Activated CD8-positive, alpha-beta T cell treated with anti-CD3 and anti-CD28 coated beads, Interleukin-2, amount 10 ng/mL, durations not matched to agents 7 days and 5 days (primary cell): Measurements from ENCODE around the gene GYG1. TPM values are rescaled to one million over a fixed set of nuclear protein-coding genes. Genes with fewer than 3 reads are reported as not detected.
"Not testable (repeated sequence)": the region's sequence is repeated elsewhere in the genome, so short reads cannot be mapped to it uniquely, and the experiment has no call there.

ENCODE experiments used
- ATAC-seq: fragments of 150-1000 bp; cut with Tn5 transposase; one replicate; pipeline ENCODE4 v1.10.0; 2021; ENCODE audit warnings: moderate library complexity
- CTCF ChIA-PET: fragments of 350-600 bp; sonication (Branson Sonifier 250); formaldehyde crosslinking; loops from one replicate; lab custom pipeline; 2021; ENCODE audit warnings: antibody characterized with exemption; lab: Charles Lee
- POLR2A ChIA-PET: fragments of 350-600 bp; sonication (Branson Sonifier 250); formaldehyde crosslinking; loops from one replicate; lab custom pipeline; 2021; ENCODE audit warnings: antibody characterized with exemption; lab: Charles Lee
- DNase-seq: peaks from one replicate; pipeline ENCODE4 v3.0.0-alpha.2; 2020
- H3K27ac Mint-ChIP-seq: one replicate; pipeline ENCODE4 v1.8.0; 2021; ENCODE audit warnings: mild to moderate bottlenecking, mixed read lengths
- H3K27me3 Mint-ChIP-seq: one replicate; pipeline ENCODE4 v1.8.0; 2021; ENCODE audit warnings: low read depth, mixed read lengths
- H3K36me3 Mint-ChIP-seq: one replicate; pipeline ENCODE4 v1.8.0; 2021; ENCODE audit warnings: low read depth, mixed read lengths
- H3K4me1 Mint-ChIP-seq: one replicate; pipeline ENCODE4 v1.8.0; 2021; ENCODE audit warnings: low read depth, mixed read lengths
- H3K4me3 Mint-ChIP-seq: one replicate; pipeline ENCODE4 v1.8.0; 2021; ENCODE audit warnings: mild to moderate bottlenecking, mixed read lengths
- H3K9me3 Mint-ChIP-seq: one replicate; pipeline ENCODE4 v1.8.0; 2022; ENCODE audit warnings: mixed read lengths; ENCODE audit not compliant: insufficient read depth
- total RNA-seq, 2 experiments: library from RNA; stranded (reverse); gene quantifications; one replicate each; pipeline ENCODE4 v1.2.3, GENCODE V29; 2021

GYG1 gene
- total RNA-seq, 2 experiments from 2014 or later, result 46.9 to 54.0 TPM

DNA sequence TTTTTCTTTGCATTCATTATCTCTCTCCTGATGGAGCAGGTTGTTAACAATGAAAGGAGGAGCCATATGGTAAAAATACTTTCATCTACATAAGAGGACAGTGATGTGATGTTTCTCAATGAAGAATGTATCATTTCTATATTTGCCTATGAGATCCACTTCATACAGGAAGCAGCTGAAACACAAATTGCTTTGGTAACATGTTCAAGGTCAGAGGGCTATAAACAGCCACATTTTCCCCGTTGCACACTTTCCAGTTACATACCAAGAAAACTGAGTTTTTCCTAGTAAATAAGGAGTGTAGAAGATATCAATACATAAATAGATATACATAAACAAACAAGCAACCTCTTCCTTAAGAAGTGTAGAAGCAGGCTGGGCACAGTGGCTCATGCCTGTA, 32.6 kb upstream of the GYG1 start:
- POLR2A ChIA-PET, result no interaction called here
- Mint-ChIP-seq H3K4me3 (no peak overlapping the region), H3K27ac (no peak overlapping the region), H3K4me1 (peaks cover 9% of the 10 kb centered on the region), H3K27me3 (peaks cover 28% of the 10 kb centered on the region), H3K36me3 (no peaks in the 10 kb centered on the region), H3K9me3 (no peaks in the 10 kb centered on the region)
- no peak for ATAC-seq
- CTCF ChIA-PET, result interaction anchor here (1.9 kb wide), 1 partner anchor 162 kb away, joined by 11 read pairs; no protein-coding TSS in a partner anchor
- DNase-seq, result no peak

DNA sequence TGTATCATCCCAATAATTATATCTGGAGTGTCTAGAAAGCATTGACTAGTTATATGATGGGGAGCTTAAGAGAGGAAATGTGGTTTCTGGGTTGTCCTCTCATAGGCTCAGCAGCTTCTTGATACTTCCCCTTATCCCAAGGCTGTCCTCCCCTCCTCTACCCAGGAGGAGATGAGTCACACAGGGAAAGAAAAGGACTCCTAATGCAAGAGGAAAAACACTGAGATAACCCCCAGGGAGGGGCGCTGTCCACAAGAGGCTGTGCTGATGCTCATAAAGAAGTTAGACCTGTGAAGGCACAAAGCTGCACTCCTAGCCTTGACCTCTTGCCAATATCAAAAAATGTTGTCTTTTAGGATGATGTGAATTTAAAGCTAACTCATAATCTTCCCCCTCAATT, 28.8 kb upstream of the GYG1 start:
- DNase-seq, result no peak
- Mint-ChIP-seq H3K4me3 (no peak overlapping the region), H3K36me3 (no peaks in the 10 kb centered on the region), H3K4me1 (peaks cover 3% of the 10 kb centered on the region), H3K9me3 (no peaks in the 10 kb centered on the region), H3K27me3 (peaks cover 23% of the 10 kb centered on the region), H3K27ac (no peak overlapping the region)
- POLR2A ChIA-PET, result interaction anchor here (1.6 kb wide), 1 partner anchor 28 kb away, joined by 6 read pairs; the partner anchor contains the start of gene GYG1
- CTCF ChIA-PET, result interaction anchor here (0.9 to 1.3 kb wide), 4 partner anchors 11 to 309 kb away, joined by 3 to 4 read pairs (median 4); no protein-coding TSS in a partner anchor
- no peak for ATAC-seq

DNA sequence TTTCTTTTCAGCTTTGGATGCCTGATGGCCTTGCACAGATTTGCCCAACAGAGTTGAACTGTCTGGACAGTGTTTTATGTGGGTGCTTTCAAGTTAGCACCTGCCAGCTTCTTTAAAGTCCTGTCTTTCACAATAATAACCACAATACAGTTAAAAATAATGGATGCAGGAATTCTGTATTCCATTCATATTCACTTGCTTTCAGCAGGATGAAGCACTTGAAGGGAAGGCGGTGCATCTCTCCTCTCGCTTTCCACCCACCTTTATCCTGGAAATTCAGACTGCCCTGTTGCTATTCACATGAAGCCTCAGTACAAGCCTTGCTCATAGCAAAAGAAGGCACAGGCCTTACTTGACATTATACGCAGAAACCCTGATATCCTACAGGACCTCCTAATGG, 26.5 kb upstream of the GYG1 start:
- no peak overlapping the region for H3K4me3 Mint-ChIP-seq
- peaks cover 18% of the 10 kb centered on the region for H3K27me3 Mint-ChIP-seq
- H3K9me3 Mint-ChIP-seq, result no peaks in the 10 kb centered on the region
- no peaks in the 10 kb centered on the region for H3K4me1 Mint-ChIP-seq
- POLR2A ChIA-PET, result no interaction called here
- no peaks in the 10 kb centered on the region for H3K36me3 Mint-ChIP-seq
- DNase-seq (no peak), ATAC-seq (no peak)
- CTCF ChIA-PET, result interaction anchor here (2.0 kb wide), 1 partner anchor 11 kb away, joined by 4 read pairs; no protein-coding TSS in a partner anchor
- H3K27ac Mint-ChIP-seq, result no peak overlapping the region

DNA sequence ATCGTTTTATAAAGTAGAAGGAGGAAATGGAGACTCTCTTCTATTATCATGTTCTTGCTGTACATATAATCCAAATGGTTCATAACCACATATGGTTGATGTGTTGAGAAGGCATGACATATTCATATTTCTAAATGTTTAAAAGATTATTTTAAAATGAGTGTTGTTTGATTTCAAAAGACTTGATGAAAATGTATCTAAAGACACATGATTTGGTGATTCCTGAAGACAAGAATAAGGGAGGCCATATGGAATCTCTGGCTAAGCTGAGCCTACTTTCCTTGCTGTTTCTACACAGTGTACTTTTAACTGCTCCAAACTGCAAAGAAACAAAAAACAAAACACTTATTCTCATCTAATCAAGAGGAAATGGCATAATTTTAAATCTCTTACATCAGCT, 23.0 kb upstream of the GYG1 start:
- no peaks in the 10 kb centered on the region for H3K36me3 Mint-ChIP-seq
- ChIA-PET CTCF (interaction anchor here (0.8 kb wide), 1 partner anchor 13 kb away, joined by 3 read pairs; no protein-coding TSS in a partner anchor), POLR2A (no interaction called here)
- peaks cover 5% of the 10 kb centered on the region for H3K27me3 Mint-ChIP-seq
- no peak overlapping the region for H3K4me3 Mint-ChIP-seq
- ATAC-seq (no peak), DNase-seq (no peak)
- H3K4me1 Mint-ChIP-seq, result no peaks in the 10 kb centered on the region
- no peaks in the 10 kb centered on the region for H3K9me3 Mint-ChIP-seq
- H3K27ac Mint-ChIP-seq, result no peak overlapping the region

GRCh38 chr3:148970271-148970670, 21.1 kb upstream of the GYG1 start:
- Mint-ChIP-seq H3K4me1 (peaks cover 4% of the 10 kb centered on the region), H3K36me3 (no peaks in the 10 kb centered on the region), H3K27ac (no peak overlapping the region), H3K9me3 (no peaks in the 10 kb centered on the region), H3K27me3 (no peaks in the 10 kb centered on the region), H3K4me3 (no peak overlapping the region)
- ChIA-PET POLR2A (interaction anchor here (0.7 kb wide), 2 partner anchors 13 to 165 kb away, joined by 3 to 4 read pairs; no protein-coding TSS in a partner anchor), CTCF (interaction anchor here (0.5 to 1.2 kb wide), 3 partner anchors 10 to 374 kb away, joined by 3 to 4 read pairs (median 3); no protein-coding TSS in a partner anchor)
- ATAC-seq (no peak), DNase-seq (no peak)

- Mint-ChIP-seq H3K36me3 (no peaks in the 10 kb centered on the region), H3K4me1 (peaks cover 4% of the 10 kb centered on the region), H3K27ac (no peak overlapping the region), H3K9me3 (no peaks in the 10 kb centered on the region), H3K4me3 (no peak overlapping the region), H3K27me3 (no peaks in the 10 kb centered on the region)
- ChIA-PET CTCF (no interaction called here), POLR2A (no interaction called here)
- no peak for DNase-seq
- no peak for ATAC-seq
Observed at GRCh38 chr3:148971401-148972163, 19.8 kb upstream of the GYG1 start.

GRCh38 chr3:148974726-148975125, 16.6 kb upstream of the GYG1 start:
- ATAC-seq (peak; percentile 53), DNase-seq (no peak)
- no peak overlapping the region for H3K4me3 Mint-ChIP-seq
- H3K27me3 Mint-ChIP-seq, result peaks cover 8% of the 10 kb centered on the region
- H3K36me3 Mint-ChIP-seq, result no peaks in the 10 kb centered on the region
- ChIA-PET POLR2A (interaction anchor here (0.7 kb wide), 1 partner anchor 81 kb away, joined by 3 read pairs; no protein-coding TSS in a partner anchor), CTCF (interaction anchor here (1.1 kb wide), 1 partner anchor 20 kb away, joined by 3 read pairs; no protein-coding TSS in a partner anchor)
- H3K4me1 Mint-ChIP-seq, result peaks cover 4% of the 10 kb centered on the region
- no peak overlapping the region for H3K27ac Mint-ChIP-seq
- H3K9me3 Mint-ChIP-seq, result no peaks in the 10 kb centered on the region

- POLR2A ChIA-PET, result no interaction called here
- no peaks in the 10 kb centered on the region for H3K36me3 Mint-ChIP-seq
- H3K27me3 Mint-ChIP-seq, result peaks cover 8% of the 10 kb centered on the region
- H3K27ac Mint-ChIP-seq, result no peak overlapping the region
- no peak overlapping the region for H3K4me3 Mint-ChIP-seq
- H3K9me3 Mint-ChIP-seq, result no peaks in the 10 kb centered on the region
- CTCF ChIA-PET, result interaction anchor here (1.1 kb wide), 1 partner anchor 20 kb away, joined by 3 read pairs; no protein-coding TSS in a partner anchor
- peaks cover 4% of the 10 kb centered on the region for H3K4me1 Mint-ChIP-seq
- DNase-seq (no peak), ATAC-seq (no peak)
Observed at GRCh38 chr3:148975248-148975647, 16.1 kb upstream of the GYG1 start.

GRCh38 chr3:148975696-148976095, 15.6 kb upstream of the GYG1 start:
- ATAC-seq (no peak), DNase-seq (no peak)
- H3K9me3 Mint-ChIP-seq, result no peaks in the 10 kb centered on the region
- no peak overlapping the region for H3K27ac Mint-ChIP-seq
- CTCF ChIA-PET, result interaction anchor here (1.1 kb wide), 1 partner anchor 21 kb away, joined by 3 read pairs; no protein-coding TSS in a partner anchor
- peaks cover 4% of the 10 kb centered on the region for H3K4me1 Mint-ChIP-seq
- peaks cover 8% of the 10 kb centered on the region for H3K27me3 Mint-ChIP-seq
- no peaks in the 10 kb centered on the region for H3K36me3 Mint-ChIP-seq
- POLR2A ChIA-PET, result no interaction called here
- no peak overlapping the region for H3K4me3 Mint-ChIP-seq

DNA sequence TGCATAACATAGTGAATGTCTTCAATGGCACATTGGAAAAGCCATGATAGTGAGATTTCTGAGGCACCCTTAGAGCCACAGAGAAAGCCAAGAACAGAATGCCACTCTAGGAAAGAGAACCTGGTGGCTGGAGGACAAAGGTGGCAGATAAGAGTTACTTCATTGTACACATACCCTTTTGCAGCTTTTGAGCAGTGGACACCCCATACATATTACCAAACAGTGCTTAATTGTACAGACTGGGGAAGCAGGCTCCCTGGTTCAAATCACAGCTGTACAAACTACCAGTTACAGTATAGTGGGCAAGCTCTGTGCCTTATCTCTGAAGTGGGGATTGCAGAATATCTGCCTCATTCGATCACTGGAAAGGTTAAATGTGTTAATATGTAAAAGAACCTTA, 10.1 kb upstream of the GYG1 start:
- Mint-ChIP-seq H3K27ac (no peak overlapping the region), H3K9me3 (no peaks in the 10 kb centered on the region), H3K4me1 (no peaks in the 10 kb centered on the region), H3K27me3 (peaks cover 17% of the 10 kb centered on the region), H3K36me3 (no peaks in the 10 kb centered on the region), H3K4me3 (no peak overlapping the region)
- DNase-seq (no peak), ATAC-seq (no peak)
- ChIA-PET POLR2A (no interaction called here), CTCF (interaction anchor here (0.6 kb wide), 1 partner anchor 31 kb away, joined by 3 read pairs; no protein-coding TSS in a partner anchor)

- H3K36me3 Mint-ChIP-seq, DNase-seq, H3K27ac Mint-ChIP-seq, ATAC-seq, POLR2A ChIA-PET, H3K9me3 Mint-ChIP-seq, CTCF ChIA-PET, H3K4me3 Mint-ChIP-seq, H3K27me3 Mint-ChIP-seq: not testable (repeated sequence)
- H3K4me1 Mint-ChIP-seq, result peaks cover 17% of the 10 kb centered on the region
Observed at GRCh38 chr3:148987551-148987950, 3.8 kb upstream of the GYG1 start.

GRCh38 chr3:148990236-148990635, 1.1 kb upstream of the GYG1 start:
- POLR2A ChIA-PET, result interaction anchor here (0.8 to 2.6 kb wide), 5 partner anchors 11 to 139 kb away, joined by 4 to 9 read pairs (median 4); partner anchors contain the start of gene HPS3
- peaks cover 34% of the 10 kb centered on the region for H3K4me1 Mint-ChIP-seq
- H3K4me3 Mint-ChIP-seq, result peak overlapping the region; percentile 78
- ATAC-seq (no peak), DNase-seq (no peak)
- H3K27me3 Mint-ChIP-seq, result no peaks in the 10 kb centered on the region
- H3K9me3 Mint-ChIP-seq, result no peaks in the 10 kb centered on the region
- peak overlapping the region; percentile 86 for H3K27ac Mint-ChIP-seq
- H3K36me3 Mint-ChIP-seq, result peaks cover 20% of the 10 kb centered on the region
- CTCF ChIA-PET, result interaction anchor here (0.6 to 2.9 kb wide), 9 partner anchors 8 to 53 kb away, joined by 3 to 19 read pairs (median 4); no protein-coding TSS in a partner anchor
